Measurements from ENCODE around the gene GRIP1.

The GRIP1 gene

DNA sequence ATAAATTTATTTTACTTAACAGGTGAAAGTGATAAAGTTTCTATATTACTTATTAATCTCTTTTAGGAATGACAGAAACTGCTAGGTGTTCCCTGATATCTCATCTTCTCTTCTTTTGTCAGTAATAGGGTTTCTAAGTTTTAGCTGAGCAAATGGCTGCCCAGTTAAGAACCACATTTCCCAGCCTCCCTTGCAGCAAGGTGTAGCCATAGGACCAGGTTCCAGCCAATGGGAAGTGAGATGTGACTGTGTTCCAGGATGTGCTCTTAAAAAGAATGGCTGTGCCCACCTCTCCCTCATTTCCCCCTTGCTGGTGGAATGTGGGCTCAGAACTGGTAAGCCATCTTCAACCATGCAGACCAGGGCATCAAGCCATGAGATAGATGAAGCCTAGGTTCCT, 210.9 kb downstream of the GRIP1 start:
- no peak overlapping the region for H3K4me3 ChIP-seq (replicated peaks in 1 of 2; ENCODE audit: low read depth in 2 of 2, low read length in 2 of 2)
- peak; percentile 1 to 2 for DNase-seq (ENCODE audit: low read depth in 2 of 2)
- TF ChIP-seq, protein P1, sequence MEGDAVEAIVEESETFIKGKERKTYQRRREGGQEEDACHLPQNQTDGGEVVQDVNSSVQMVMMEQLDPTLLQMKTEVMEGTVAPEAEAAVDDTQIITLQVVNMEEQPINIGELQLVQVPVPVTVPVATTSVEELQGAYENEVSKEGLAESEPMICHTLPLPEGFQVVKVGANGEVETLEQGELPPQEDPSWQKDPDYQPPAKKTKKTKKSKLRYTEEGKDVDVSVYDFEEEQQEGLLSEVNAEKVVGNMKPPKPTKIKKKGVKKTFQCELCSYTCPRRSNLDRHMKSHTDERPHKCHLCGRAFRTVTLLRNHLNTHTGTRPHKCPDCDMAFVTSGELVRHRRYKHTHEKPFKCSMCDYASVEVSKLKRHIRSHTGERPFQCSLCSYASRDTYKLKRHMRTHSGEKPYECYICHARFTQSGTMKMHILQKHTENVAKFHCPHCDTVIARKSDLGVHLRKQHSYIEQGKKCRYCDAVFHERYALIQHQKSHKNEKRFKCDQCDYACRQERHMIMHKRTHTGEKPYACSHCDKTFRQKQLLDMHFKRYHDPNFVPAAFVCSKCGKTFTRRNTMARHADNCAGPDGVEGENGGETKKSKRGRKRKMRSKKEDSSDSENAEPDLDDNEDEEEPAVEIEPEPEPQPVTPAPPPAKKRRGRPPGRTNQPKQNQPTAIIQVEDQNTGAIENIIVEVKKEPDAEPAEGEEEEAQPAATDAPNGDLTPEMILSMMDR (IDR thresholded peaks at IDR 0.05; ENCODE audit: low read depth, low read length): no peak

DNA sequence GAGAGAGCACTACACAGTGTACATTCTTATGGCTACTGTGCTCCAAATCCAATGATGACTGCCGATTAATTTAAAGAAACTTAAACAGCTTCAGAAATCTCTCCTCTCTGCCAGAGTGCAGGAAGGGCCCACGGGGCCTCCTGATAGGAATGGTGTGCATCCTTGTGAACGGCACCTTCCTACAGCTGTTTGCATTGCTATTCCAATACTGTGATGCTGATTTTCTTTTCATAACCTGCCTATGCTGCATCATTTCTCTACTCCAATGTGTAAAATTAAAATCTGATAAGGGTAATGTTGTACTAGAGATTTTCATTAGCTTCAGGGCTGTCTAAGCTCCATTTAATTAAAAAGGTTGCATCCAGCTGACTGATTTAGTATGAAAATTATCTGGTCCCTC, 217.5 kb downstream of the GRIP1 start:
- TF ChIP-seq, protein P1 (IDR thresholded peaks at IDR 0.05; ENCODE audit: low read depth, low read length): no peak
- no peak for DNase-seq (ENCODE audit: low read depth in 2 of 2)
- H3K4me3 ChIP-seq (replicated peaks in 1 of 2; ENCODE audit: low read depth in 2 of 2, low read length in 2 of 2): no peak overlapping the region

DNA sequence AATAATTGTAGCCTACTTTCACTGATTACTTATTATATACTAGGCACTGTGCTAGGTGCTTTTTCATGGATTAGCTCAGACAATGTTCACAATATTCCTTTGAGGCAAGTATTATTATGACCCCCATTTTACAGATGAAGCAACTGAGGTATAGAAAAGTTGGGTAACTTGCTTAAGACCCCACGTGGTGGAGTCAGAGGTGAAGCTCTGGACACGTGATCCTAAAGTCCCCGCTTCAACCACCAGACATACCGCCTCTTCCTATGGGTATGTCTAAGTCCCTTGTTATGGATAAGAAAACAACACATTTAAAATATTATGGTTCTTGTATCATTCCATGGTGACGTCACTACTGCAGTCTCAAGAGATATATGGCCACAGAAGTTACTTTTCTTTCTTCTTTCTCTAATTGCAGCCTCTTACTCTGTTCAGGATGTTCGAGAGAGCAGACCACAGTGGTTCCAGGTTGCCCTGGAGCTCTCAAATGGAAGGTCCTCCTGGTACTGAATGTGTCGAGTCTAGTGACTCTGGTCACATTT, 218.9 kb downstream of the GRIP1 start:
- TF ChIP-seq, protein P1 (IDR thresholded peaks at IDR 0.05; ENCODE audit: low read depth, low read length): no peak
- DNase-seq (ENCODE audit: low read depth in 2 of 2): no peak
- no peak overlapping the region for H3K4me3 ChIP-seq (replicated peaks in 1 of 2; ENCODE audit: low read depth in 2 of 2, low read length in 2 of 2)

DNA sequence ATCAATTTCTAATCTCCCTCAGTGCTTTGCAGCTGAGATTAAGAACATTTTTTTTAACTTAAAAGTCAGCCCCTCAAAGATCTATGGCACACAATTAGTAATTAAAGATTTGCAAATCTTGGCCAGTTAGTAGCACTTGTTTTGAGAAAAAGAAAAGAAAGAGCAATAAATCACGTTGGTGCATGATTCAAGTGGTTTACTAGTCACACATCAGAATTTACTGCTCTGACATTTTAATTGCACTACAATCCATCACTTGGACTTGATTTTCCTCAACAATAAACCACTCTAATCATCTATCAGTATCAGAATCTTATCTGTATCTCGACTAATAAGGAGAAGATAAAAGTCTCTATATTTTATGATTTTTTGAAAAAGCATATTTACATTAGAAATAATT, 222.3 kb downstream of the GRIP1 start:
- no peak overlapping the region for H3K4me3 ChIP-seq (replicated peaks in 1 of 2; ENCODE audit: low read depth in 2 of 2, low read length in 2 of 2)
- TF ChIP-seq, protein P1 (IDR thresholded peaks at IDR 0.05; ENCODE audit: low read depth, low read length): no peak
- no peak for DNase-seq (ENCODE audit: low read depth in 2 of 2)

DNA sequence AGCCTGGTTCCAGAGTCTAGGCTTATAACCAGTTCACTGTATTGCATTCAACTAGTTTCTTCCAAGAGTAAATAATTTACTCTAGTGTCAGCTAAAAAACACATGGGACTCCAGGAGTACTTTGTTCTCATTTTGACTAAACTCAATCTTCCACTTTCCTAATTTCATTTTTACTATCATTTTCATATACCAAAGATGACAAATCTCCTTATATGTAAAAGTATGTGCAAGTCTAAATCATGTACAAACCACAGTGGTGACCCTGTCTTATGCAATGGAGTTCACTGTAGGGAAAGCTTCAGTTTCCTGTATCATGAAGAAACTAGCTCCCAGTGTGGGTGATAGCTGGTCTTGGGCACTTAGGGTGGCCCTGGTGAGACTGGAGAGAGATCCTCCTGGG, 225.0 kb downstream of the GRIP1 start:
- no peak for DNase-seq (ENCODE audit: low read depth in 2 of 2)
- no peak overlapping the region for H3K4me3 ChIP-seq (replicated peaks in 1 of 2; ENCODE audit: low read depth in 2 of 2, low read length in 2 of 2)
- TF ChIP-seq, protein P1 (IDR thresholded peaks at IDR 0.05; ENCODE audit: low read depth, low read length): no peak

DNA sequence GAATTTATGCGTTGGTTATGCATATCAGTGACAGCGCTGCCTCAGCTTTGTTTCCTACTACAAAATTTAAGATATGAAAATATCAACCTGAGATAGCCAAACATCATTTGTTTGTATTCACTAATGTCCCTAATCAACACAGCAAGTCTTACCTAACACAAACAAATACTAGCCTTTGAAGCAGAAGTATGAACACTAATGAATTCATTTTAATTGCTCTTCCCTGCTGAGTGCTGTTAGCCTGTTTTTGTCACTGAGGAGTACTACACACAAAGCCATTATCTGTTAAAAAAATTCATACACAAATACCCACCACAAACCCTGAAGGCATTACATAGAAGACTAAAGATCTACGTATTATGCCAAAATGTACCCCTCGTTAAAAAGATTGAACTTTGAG, 225.8 kb downstream of the GRIP1 start:
- DNase-seq (ENCODE audit: low read depth in 2 of 2): no peak
- TF ChIP-seq, protein P1 (IDR thresholded peaks at IDR 0.05; ENCODE audit: low read depth, low read length): no peak
- no peak overlapping the region for H3K4me3 ChIP-seq (replicated peaks in 1 of 2; ENCODE audit: low read depth in 2 of 2, low read length in 2 of 2)

DNA sequence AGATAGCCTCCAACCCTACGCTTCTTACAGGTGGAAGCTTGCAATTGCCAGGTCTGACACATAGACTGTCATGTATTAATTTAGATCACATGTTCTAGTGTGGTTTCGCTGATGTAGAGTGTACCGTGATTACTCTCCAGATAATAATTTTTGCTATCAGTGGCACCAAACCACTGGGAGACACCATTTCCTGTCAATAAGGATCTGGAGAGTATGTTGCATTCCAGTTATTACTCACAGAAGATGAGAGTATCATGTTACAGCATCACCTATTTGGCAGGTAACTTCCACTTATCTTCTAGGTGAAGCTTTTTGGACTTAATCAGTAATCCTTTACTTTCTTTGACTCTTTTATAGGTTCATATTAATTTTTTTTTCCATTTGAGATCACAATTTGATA, 229.3 kb downstream of the GRIP1 start:
- TF ChIP-seq, protein P1 (IDR thresholded peaks at IDR 0.05; ENCODE audit: low read depth, low read length): no peak
- no peak for DNase-seq (ENCODE audit: low read depth in 2 of 2)
- no peak overlapping the region for H3K4me3 ChIP-seq (replicated peaks in 1 of 2; ENCODE audit: low read depth in 2 of 2, low read length in 2 of 2)

Data from cardiac fibroblast (primary cell).